Measurements from ENCODE around the gene CRY2.

Gene CRY2

GRCh38 chr11:45860764-45861510 is 13.7 kb downstream of the CRY2 start (continued):
- TF ChIP-seq, protein P1, sequence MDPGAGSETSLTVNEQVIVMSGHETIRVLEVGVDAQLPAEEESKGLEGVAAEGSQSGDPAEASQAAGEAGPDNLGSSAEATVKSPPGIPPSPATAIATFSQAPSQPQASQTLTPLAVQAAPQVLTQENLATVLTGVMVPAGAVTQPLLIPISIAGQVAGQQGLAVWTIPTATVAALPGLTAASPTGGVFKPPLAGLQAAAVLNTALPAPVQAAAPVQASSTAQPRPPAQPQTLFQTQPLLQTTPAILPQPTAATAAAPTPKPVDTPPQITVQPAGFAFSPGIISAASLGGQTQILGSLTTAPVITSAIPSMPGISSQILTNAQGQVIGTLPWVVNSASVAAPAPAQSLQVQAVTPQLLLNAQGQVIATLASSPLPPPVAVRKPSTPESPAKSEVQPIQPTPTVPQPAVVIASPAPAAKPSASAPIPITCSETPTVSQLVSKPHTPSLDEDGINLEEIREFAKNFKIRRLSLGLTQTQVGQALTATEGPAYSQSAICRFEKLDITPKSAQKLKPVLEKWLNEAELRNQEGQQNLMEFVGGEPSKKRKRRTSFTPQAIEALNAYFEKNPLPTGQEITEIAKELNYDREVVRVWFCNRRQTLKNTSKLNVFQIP (CRISPR knock-in tag; IDR thresholded peaks at IDR 0.05; ENCODE audit: borderline replicate concordance, low read depth) = no peak
- no peak for TF ChIP-seq ZNF8 (CRISPR knock-in tag; IDR thresholded peaks at IDR 0.05)

GRCh38 chr11:45864041-45864440 is 16.8 kb downstream of the CRY2 start:
- TF ChIP-seq ZFP3 (CRISPR knock-in tag; IDR thresholded peaks at IDR 0.05) (no peak), ZC3H10 (CRISPR knock-in tag; IDR thresholded peaks at IDR 0.05) (no peak), ZNF565 (CRISPR knock-in tag; conservative IDR thresholded peaks at IDR 0.05; ENCODE audit: low read depth) (no peak), PPARA (CRISPR knock-in tag; IDR thresholded peaks at IDR 0.05; ENCODE audit: borderline replicate concordance) (no peak), ARNTL (CRISPR knock-in tag; IDR thresholded peaks at IDR 0.05; ENCODE audit: borderline replicate concordance, low read depth) (no peak), ZNF70 (CRISPR knock-in tag; IDR thresholded peaks at IDR 0.05) (no peak), ZFP30 (CRISPR knock-in tag; IDR thresholded peaks at IDR 0.05) (no peak), PATZ1 (CRISPR knock-in tag; IDR thresholded peaks at IDR 0.05; ENCODE audit: borderline replicate concordance) (no peak), BACH2 (CRISPR knock-in tag; IDR thresholded peaks at IDR 0.05; ENCODE audit: borderline replicate concordance) (no peak), TOX (CRISPR knock-in tag; IDR thresholded peaks at IDR 0.05; ENCODE audit: borderline replicate concordance) (no peak), RARB (CRISPR knock-in tag; IDR thresholded peaks at IDR 0.05) (no peak), CSDC2 (CRISPR knock-in tag; IDR thresholded peaks at IDR 0.05) (no peak)
- TF ChIP-seq, protein P2, sequence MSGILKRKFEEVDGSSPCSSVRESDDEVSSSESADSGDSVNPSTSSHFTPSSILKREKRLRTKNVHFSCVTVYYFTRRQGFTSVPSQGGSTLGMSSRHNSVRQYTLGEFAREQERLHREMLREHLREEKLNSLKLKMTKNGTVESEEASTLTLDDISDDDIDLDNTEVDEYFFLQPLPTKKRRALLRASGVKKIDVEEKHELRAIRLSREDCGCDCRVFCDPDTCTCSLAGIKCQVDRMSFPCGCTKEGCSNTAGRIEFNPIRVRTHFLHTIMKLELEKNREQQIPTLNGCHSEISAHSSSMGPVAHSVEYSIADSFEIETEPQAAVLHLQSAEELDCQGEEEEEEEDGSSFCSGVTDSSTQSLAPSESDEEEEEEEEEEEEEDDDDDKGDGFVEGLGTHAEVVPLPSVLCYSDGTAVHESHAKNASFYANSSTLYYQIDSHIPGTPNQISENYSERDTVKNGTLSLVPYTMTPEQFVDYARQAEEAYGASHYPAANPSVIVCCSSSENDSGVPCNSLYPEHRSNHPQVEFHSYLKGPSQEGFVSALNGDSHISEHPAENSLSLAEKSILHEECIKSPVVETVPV (CRISPR knock-in tag; IDR thresholded peaks at IDR 0.05) = no peak
- TF ChIP-seq, protein P3, sequence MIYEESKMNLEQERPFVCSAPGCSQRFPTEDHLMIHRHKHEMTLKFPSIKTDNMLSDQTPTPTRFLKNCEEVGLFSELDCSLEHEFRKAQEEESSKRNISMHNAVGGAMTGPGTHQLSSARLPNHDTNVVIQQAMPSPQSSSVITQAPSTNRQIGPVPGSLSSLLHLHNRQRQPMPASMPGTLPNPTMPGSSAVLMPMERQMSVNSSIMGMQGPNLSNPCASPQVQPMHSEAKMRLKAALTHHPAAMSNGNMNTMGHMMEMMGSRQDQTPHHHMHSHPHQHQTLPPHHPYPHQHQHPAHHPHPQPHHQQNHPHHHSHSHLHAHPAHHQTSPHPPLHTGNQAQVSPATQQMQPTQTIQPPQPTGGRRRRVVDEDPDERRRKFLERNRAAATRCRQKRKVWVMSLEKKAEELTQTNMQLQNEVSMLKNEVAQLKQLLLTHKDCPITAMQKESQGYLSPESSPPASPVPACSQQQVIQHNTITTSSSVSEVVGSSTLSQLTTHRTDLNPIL (CRISPR knock-in tag; IDR thresholded peaks at IDR 0.05; ENCODE audit: low read depth) = no peak
- TF ChIP-seq, protein P1 (CRISPR knock-in tag; IDR thresholded peaks at IDR 0.05; ENCODE audit: borderline replicate concordance, low read depth) = no peak

GRCh38 chr11:45869551-45869950 is 22.3 kb downstream of the CRY2 start:
- no peak for ATAC-seq
- TF ChIP-seq ESRRG (CRISPR knock-in tag; IDR thresholded peaks at IDR 0.05) (no peak), RARB (CRISPR knock-in tag; IDR thresholded peaks at IDR 0.05) (no peak), ZFP30 (CRISPR knock-in tag; IDR thresholded peaks at IDR 0.05) (no peak), PPARA (CRISPR knock-in tag; IDR thresholded peaks at IDR 0.05; ENCODE audit: borderline replicate concordance) (no peak), PATZ1 (CRISPR knock-in tag; IDR thresholded peaks at IDR 0.05; ENCODE audit: borderline replicate concordance) (no peak), BACH2 (CRISPR knock-in tag; IDR thresholded peaks at IDR 0.05; ENCODE audit: borderline replicate concordance) (no peak), SNAI2 (CRISPR knock-in tag; IDR thresholded peaks at IDR 0.05) (no peak)
- TF ChIP-seq, protein P2 (CRISPR knock-in tag; IDR thresholded peaks at IDR 0.05) = no peak
- TF ChIP-seq, protein P1 (CRISPR knock-in tag; IDR thresholded peaks at IDR 0.05; ENCODE audit: borderline replicate concordance, low read depth) = no peak
- TF ChIP-seq, protein P4, sequence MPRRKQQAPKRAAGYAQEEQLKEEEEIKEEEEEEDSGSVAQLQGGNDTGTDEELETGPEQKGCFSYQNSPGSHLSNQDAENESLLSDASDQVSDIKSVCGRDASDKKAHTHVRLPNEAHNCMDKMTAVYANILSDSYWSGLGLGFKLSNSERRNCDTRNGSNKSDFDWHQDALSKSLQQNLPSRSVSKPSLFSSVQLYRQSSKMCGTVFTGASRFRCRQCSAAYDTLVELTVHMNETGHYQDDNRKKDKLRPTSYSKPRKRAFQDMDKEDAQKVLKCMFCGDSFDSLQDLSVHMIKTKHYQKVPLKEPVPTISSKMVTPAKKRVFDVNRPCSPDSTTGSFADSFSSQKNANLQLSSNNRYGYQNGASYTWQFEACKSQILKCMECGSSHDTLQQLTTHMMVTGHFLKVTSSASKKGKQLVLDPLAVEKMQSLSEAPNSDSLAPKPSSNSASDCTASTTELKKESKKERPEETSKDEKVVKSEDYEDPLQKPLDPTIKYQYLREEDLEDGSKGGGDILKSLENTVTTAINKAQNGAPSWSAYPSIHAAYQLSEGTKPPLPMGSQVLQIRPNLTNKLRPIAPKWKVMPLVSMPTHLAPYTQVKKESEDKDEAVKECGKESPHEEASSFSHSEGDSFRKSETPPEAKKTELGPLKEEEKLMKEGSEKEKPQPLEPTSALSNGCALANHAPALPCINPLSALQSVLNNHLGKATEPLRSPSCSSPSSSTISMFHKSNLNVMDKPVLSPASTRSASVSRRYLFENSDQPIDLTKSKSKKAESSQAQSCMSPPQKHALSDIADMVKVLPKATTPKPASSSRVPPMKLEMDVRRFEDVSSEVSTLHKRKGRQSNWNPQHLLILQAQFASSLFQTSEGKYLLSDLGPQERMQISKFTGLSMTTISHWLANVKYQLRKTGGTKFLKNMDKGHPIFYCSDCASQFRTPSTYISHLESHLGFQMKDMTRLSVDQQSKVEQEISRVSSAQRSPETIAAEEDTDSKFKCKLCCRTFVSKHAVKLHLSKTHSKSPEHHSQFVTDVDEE (CRISPR knock-in tag; IDR thresholded peaks at IDR 0.05) = no peak

More at GRCh38 chr11:45864041-45864440, 16.8 kb downstream of the CRY2 start:
- no peak for ATAC-seq

All from SK-N-SH treated with all-trans-retinoic acid at 6 μM for 48 hours (cell line).